Lung (tissue), 12 donors: ENCODE measurements around the gene IGSF3. TPM values are rescaled to one million over a fixed set of nuclear protein-coding genes. Genes with fewer than 3 reads are reported as not detected.

Experiments
- ATAC-seq: fragments of 200-7000 bp; cut with Tn5 transposase; one replicate; pipeline ENCODE4 v1.9.1; 2020; ENCODE audit warnings: moderate number of reproducible peaks; ENCODE audit not compliant: insufficient read depth, low FRiP score
- DNase-seq, 3 donors: peaks; one replicate each; pipeline ENCODE4 v3.0.0-alpha.2; 2013 to 2017
- H3K27ac ChIP-seq, 2 donors: one replicate each; pipeline ENCODE4 v1.5.1; 2013; ENCODE audit warnings: mild to moderate bottlenecking in 2 of 2, moderate library complexity in 2 of 2, control low read depth in 1 of 2, inconsistent platforms in 1 of 2, low read depth in 1 of 2, low read length in 1 of 2
- H3K27me3 ChIP-seq, 3 donors: one replicate each; pipeline ENCODE4 v1.5.1; 2013; ENCODE audit warnings: low read length in 2 of 3; ENCODE audit not compliant: control insufficient read depth in 3 of 3, insufficient read depth in 3 of 3
- H3K36me3 ChIP-seq, 4 donors: one replicate each; pipeline ENCODE4 v1.5.1; 2013; ENCODE audit warnings: low read length in 4 of 4, mild to moderate bottlenecking in 1 of 4, moderate library complexity in 1 of 4; ENCODE audit not compliant: control insufficient read depth in 4 of 4, insufficient read depth in 4 of 4
- H3K4me1 ChIP-seq, 5 donors: one replicate each; pipeline ENCODE4 v1.5.1; 2013; ENCODE audit warnings: low read length in 5 of 5, mild to moderate bottlenecking in 2 of 5, moderate library complexity in 1 of 5; ENCODE audit not compliant: control insufficient read depth in 5 of 5, insufficient read depth in 5 of 5
- H3K4me3 ChIP-seq: one replicate; pipeline ENCODE4 v1.5.1; 2013; ENCODE audit warnings: mild to moderate bottlenecking, control low read depth, moderate library complexity
- H3K9ac ChIP-seq, 2 donors: one replicate each; pipeline ENCODE4 v1.5.1; 2013; ENCODE audit warnings: low read length in 2 of 2, control low read depth in 1 of 2; ENCODE audit not compliant: insufficient read depth in 1 of 2
- H3K9me3 ChIP-seq, 4 donors: one replicate each; pipeline ENCODE4 v1.5.1; 2013; ENCODE audit warnings: low read length in 3 of 4, mild to moderate bottlenecking in 1 of 4, moderate library complexity in 1 of 4; ENCODE audit not compliant: control insufficient read depth in 4 of 4, insufficient read depth in 3 of 4
- WGBS, 2 donors: extraction: QIAGEN DNeasy Blood & Tissue Kit; methylation state at CpG; one replicate each; pipeline ENCODE4 v1.1.7; 2013; 5-methylcytosine and 5-hydroxymethylcytosine counted together
- polyA plus RNA-seq, 2 donors: library from polyadenylated mRNA; stranded (reverse); fragments of 200-250 nt; gene quantifications; one replicate each; pipeline ENCODE4 v1.2.1, GENCODE V29; 2013
- total RNA-seq, 2 donors: library from RNA; depleted of rRNA in 1 of 2; stranded (reverse); fragments of >200 nt in 1 of 2; gene quantifications; one replicate each; pipeline ENCODE4 v1.2.1, GENCODE V29; 2014 to 2021
- TF ChIP-seq, protein P1 (sequence below): IDR thresholded peaks from 2 replicates; pipeline ENCODE4 v1.5.1; 2012; ENCODE audit warnings: mild to moderate bottlenecking; ENCODE audit errors: control extremely low read depth, extremely low read depth
- donor health status: control.
- donor health status: control.
- donor health status: Bipolar disorder and iron deficiency.
- donor health status: healthy.
- donor health status: DM: yes; HTN: yes; CAD: no.

The IGSF3 gene
- total and polyA plus RNA-seq, 4 donors = 6.3 to 48.5 (median 13.3) TPM

DNA sequence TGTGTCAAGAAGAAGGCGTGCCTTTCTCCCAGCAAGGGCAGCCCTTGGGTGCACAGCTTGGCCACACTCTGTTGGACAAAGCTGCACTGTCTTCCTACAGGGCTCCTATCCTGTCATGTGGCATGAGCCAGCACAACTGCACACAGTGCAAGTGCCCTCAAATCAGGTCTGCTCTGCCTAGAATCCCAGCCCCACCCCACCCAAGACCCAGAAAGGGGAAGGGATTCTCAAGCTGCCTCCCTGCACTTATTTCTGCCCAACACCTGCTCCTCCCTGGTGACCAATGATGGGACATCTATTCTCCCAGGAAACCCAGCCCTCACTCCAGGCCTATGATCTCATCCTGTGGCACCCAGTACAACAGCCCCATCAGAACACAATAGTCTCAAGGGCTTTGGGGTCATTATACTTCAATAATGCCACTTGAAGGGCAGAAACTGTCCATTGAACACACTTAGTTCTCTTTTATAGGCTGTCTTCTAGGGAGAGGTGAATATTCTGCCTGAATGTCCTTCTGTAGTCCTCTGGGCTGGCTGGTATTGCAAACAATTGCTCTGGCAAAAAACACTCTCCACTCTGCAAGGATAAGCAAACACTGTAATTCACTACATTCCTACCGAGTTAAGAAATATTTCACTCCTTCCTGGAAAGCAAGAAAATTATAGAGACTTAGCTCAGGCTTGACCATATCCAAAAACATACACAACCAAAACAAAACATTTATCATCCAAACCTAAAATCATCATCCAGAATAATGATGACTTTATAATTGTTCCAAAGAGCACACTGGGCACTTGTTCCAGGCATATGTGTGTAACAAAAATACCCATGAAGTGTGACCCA is 43.1 kb upstream of the IGSF3 start:
- no peak overlapping the region for H3K4me3 ChIP-seq
- H3K27me3 ChIP-seq = no peaks in the 10 kb centered on the region
- 65 to 80% methylated on average over 2 of the region's 2 CpGs for WGBS, 2 donors
- no peaks in the 10 kb centered on the region for H3K36me3 ChIP-seq
- H3K4me1 ChIP-seq = peaks cover 0 to 17% (median 8%) of the 10 kb centered on the region in 5 donors
- H3K9me3 ChIP-seq = no peaks in the 10 kb centered on the region
- peak overlapping the region in 1 of 2 donors; percentile 28 for H3K9ac ChIP-seq
- TF ChIP-seq, protein P1, sequence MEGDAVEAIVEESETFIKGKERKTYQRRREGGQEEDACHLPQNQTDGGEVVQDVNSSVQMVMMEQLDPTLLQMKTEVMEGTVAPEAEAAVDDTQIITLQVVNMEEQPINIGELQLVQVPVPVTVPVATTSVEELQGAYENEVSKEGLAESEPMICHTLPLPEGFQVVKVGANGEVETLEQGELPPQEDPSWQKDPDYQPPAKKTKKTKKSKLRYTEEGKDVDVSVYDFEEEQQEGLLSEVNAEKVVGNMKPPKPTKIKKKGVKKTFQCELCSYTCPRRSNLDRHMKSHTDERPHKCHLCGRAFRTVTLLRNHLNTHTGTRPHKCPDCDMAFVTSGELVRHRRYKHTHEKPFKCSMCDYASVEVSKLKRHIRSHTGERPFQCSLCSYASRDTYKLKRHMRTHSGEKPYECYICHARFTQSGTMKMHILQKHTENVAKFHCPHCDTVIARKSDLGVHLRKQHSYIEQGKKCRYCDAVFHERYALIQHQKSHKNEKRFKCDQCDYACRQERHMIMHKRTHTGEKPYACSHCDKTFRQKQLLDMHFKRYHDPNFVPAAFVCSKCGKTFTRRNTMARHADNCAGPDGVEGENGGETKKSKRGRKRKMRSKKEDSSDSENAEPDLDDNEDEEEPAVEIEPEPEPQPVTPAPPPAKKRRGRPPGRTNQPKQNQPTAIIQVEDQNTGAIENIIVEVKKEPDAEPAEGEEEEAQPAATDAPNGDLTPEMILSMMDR = no peak
- DNase-seq (peak in 2 of 3 donors; percentile 59 to 76), ATAC-seq (peak; percentile 67)
- peak overlapping the region in 1 of 2 donors; percentile 72 for H3K27ac ChIP-seq

DNA sequence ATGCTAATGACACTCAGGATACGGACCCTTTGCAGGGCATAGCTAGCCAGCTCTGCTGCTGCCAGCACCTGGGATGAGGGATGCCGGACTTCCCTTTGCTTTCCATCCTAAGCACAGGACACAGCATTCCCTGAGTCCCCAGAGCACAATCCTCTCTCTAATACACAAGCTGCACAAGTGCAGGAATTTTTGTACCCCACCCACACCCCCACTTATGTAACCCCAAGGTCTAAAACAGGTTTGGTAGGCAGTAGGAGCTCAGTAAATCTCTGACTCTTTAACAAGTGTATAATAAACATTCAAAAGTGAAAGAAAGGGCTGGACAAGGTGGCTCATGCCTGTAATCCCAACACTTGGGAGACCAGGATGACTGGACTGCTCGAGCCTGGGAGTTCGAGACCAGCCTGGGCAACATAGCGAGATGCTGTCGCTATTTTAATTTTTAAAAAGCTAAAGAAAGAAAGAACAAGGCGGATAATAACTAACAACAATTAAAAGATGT is 42.2 kb upstream of the IGSF3 start:
- no peak overlapping the region for H3K4me3 ChIP-seq
- H3K27me3 ChIP-seq = no peaks in the 10 kb centered on the region
- TF ChIP-seq, protein P1 = no peak
- DNase-seq = no peak
- peak overlapping the region in 1 of 2 donors; percentile 28 for H3K9ac ChIP-seq
- peak overlapping the region in 1 of 2 donors; percentile 69 for H3K27ac ChIP-seq
- no peak for ATAC-seq
- no peaks in the 10 kb centered on the region for H3K9me3 ChIP-seq
- peaks cover 0 to 17% (median 8%) of the 10 kb centered on the region in 5 donors for H3K4me1 ChIP-seq
- no peaks in the 10 kb centered on the region for H3K36me3 ChIP-seq
- WGBS, 2 donors = 76 to 89% methylated on average over 7 of the region's 7 CpGs

DNA sequence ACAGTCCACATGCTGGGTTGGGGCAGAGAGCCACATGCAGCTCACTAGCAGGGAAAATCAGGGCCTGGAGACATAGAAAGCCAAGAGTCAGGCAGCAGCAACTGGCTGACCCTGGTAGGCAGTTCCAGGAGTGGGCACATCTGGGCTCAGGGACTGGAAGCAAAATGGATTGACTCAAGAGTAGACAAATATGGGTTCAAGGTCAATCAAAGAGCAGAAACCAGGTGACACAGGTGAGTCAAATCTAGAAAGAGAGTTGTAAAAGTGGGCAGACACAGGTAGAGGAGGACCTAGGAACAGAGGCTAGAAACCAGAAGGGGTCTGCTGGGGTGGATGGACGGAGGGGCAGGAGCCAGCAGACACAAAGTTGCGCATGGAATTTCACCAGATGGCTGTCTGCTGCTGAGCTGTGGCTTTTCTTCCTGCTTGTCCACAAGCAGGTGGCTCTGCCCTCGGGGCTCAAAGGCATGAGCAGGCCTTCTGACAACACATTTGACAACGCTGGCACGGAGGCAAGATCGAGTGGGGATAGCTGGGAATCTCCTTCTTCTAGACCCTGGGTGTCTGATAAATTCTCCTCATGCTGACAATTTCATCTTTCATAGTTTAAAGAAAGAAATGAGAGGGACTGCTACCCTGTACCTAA is 40.8 kb upstream of the IGSF3 start:
- Histone ChIP-seq H3K4me1 (peaks cover 0 to 17% (median 8%) of the 10 kb centered on the region in 5 donors), H3K27me3 (no peaks in the 10 kb centered on the region), H3K36me3 (no peaks in the 10 kb centered on the region), H3K9ac (no peak overlapping the region), H3K4me3 (no peak overlapping the region), H3K9me3 (no peaks in the 10 kb centered on the region), H3K27ac (no peak overlapping the region)
- TF ChIP-seq, protein P1 = no peak
- DNase-seq = no peak
- no peak for ATAC-seq
- WGBS, 2 donors = 86 to 87% methylated on average over 6 of the region's 6 CpGs
